Peyer's patch (tissue), 4 donors: ENCODE data around the gene UROC1. TPM values are rescaled to one million over a fixed set of nuclear protein-coding genes. Genes with fewer than 3 reads are reported as not detected.

Source experiments
- DNase-seq, 3 donors: peaks; one replicate each; pipeline ENCODE4 v3.0.0-alpha.2; 2017 to 2019
- H3K27ac ChIP-seq, 4 donors: fragments of 200-600 bp; sonication (generic); one replicate each; pipeline ENCODE4 v1.5.1; 2016 to 2019
- H3K27me3 ChIP-seq, 2 donors: fragments of 200-600 bp; sonication (generic); one replicate each; pipeline ENCODE4 v1.5.1; 2019
- H3K36me3 ChIP-seq, 3 donors: fragments of 200-600 bp; sonication (generic); one replicate each; pipeline ENCODE4 v1.5.1; 2016 to 2019
- H3K4me1 ChIP-seq, 4 donors: fragments of 200-600 bp; sonication (generic); one replicate each; pipeline ENCODE4 v1.5.1; 2016 to 2019
- H3K4me3 ChIP-seq, 4 donors: fragments of 200-600 bp; sonication (generic); 1 replicate in 3 of 4; 2 replicates in 1 of 4; pipeline ENCODE4 v1.5.1; 2016 to 2019; ENCODE audit warnings: mild to moderate bottlenecking in 1 of 4
- H3K9me3 ChIP-seq, 4 donors: fragments of 200-600 bp; sonication (generic); one replicate each; pipeline ENCODE4 v1.5.1; 2016 to 2019; ENCODE audit warnings: mild to moderate bottlenecking in 1 of 4
- CTCF ChIP-seq, 6 experiments: fragments of 450-650 bp in 4 of 6; fragments of 200-600 bp in 2 of 6; sonication (generic) in 1 of 6; IDR thresholded peaks; one replicate each; pipeline ENCODE4 v1.5.1; 2017 to 2019; ENCODE audit warnings: antibody characterized with exemption in 6 of 6, mild to moderate bottlenecking in 3 of 6, moderate library complexity in 1 of 6
- POLR2A ChIP-seq, 2 donors: fragments of 450-650 bp; IDR thresholded peaks; one replicate each; pipeline ENCODE4 v1.5.1; 2017; ENCODE audit warnings: antibody characterized with exemption in 2 of 2, mild to moderate bottlenecking in 2 of 2, moderate library complexity in 2 of 2
- total RNA-seq, 4 donors: library from RNA; depleted of rRNA; stranded (reverse); fragments of >200 nt; gene quantifications; one replicate each; pipeline ENCODE4 v1.1.0, GENCODE V29; 2016

The UROC1 gene
- total RNA-seq, 4 donors from 2014 or later, result not detected

- peaks cover 0 to 44% (median 0%) of the 10 kb centered on the region in 3 donors for H3K36me3 ChIP-seq
Observed at GRCh38 chr3:126446791-126447190, 70.8 kb downstream of the UROC1 start.

GRCh38 chr3:126446301-126446700, 71.3 kb downstream of the UROC1 start:
- no peak for TF ChIP-seq CTCF (IDR thresholded peaks at IDR 0.05)
- no peak for TF ChIP-seq POLR2A (IDR thresholded peaks at IDR 0.05)
- H3K4me1 ChIP-seq, result no peaks in the 10 kb centered on the region
- H3K9me3 ChIP-seq, result no peaks in the 10 kb centered on the region
- peak in 2 of 3 donors; percentile 23 to 36 for DNase-seq
- no peaks in the 10 kb centered on the region for H3K27me3 ChIP-seq
- no peak overlapping the region for H3K27ac ChIP-seq
- H3K4me3 ChIP-seq, result no peak overlapping the region
- H3K36me3 ChIP-seq, result peaks cover 0 to 44% (median 0%) of the 10 kb centered on the region in 3 donors

More at GRCh38 chr3:126446791-126447190, 70.8 kb downstream of the UROC1 start:
- Histone ChIP-seq H3K27ac (no peak overlapping the region), H3K9me3 (no peaks in the 10 kb centered on the region), H3K4me3 (no peak overlapping the region), H3K27me3 (no peaks in the 10 kb centered on the region), H3K4me1 (no peaks in the 10 kb centered on the region)
- TF ChIP-seq CTCF (IDR thresholded peaks at IDR 0.05) (no peak), POLR2A (IDR thresholded peaks at IDR 0.05) (no peak)
- DNase-seq, result no peak

- peaks cover 0 to 38% (median 0%) of the 10 kb centered on the region in 3 donors for H3K36me3 ChIP-seq
- no peaks in the 10 kb centered on the region for H3K9me3 ChIP-seq
- no peak overlapping the region for H3K27ac ChIP-seq
- peak in 1 of 3 donors; percentile 34 for DNase-seq
- no peaks in the 10 kb centered on the region for H3K4me1 ChIP-seq
- H3K4me3 ChIP-seq, result no peak overlapping the region
- TF ChIP-seq POLR2A (IDR thresholded peaks at IDR 0.05) (no peak), CTCF (IDR thresholded peaks at IDR 0.05) (no peak)
- H3K27me3 ChIP-seq, result no peaks in the 10 kb centered on the region
Observed at GRCh38 chr3:126445506-126445905, 72.1 kb downstream of the UROC1 start.

- DNase-seq, result no peak
- no peak overlapping the region for H3K4me3 ChIP-seq
- H3K36me3 ChIP-seq, result peaks cover 0 to 34% (median 0%) of the 10 kb centered on the region in 3 donors
- H3K4me1 ChIP-seq, result no peaks in the 10 kb centered on the region
- no peak overlapping the region for H3K27ac ChIP-seq
- no peaks in the 10 kb centered on the region for H3K27me3 ChIP-seq
- TF ChIP-seq CTCF (IDR thresholded peaks at IDR 0.05) (no peak), POLR2A (IDR thresholded peaks at IDR 0.05) (no peak)
- H3K9me3 ChIP-seq, result no peaks in the 10 kb centered on the region
Observed at GRCh38 chr3:126442856-126443242, 74.7 kb downstream of the UROC1 start.

GRCh38 chr3:126442094-126442855, 75.3 kb downstream of the UROC1 start:
- DNase-seq, result peak in 2 of 3 donors; percentile 34 to 44
- Histone ChIP-seq H3K9me3 (no peaks in the 10 kb centered on the region), H3K27ac (no peak overlapping the region), H3K27me3 (no peaks in the 10 kb centered on the region), H3K4me1 (no peaks in the 10 kb centered on the region), H3K4me3 (no peak overlapping the region), H3K36me3 (peaks cover 0 to 32% (median 0%) of the 10 kb centered on the region in 3 donors)
- TF ChIP-seq POLR2A (IDR thresholded peaks at IDR 0.05) (no peak), CTCF (IDR thresholded peaks at IDR 0.05) (no peak)
